Stimulated activated naive CD8-positive, alpha-beta T cell treated with anti-CD3 and anti-CD28 coated beads, Interleukin-15, Interleukin-2, amounts not matched to agents 100 U/mL and 50 U/mL, for 24 hours (primary cell): ENCODE results near the gene HLA-DOA.

Source experiments
- ATAC-seq: fragments of 150-1000 bp; cut with Tn5 transposase; one replicate; pipeline ENCODE4 v1.10.0; 2021
- DNase-seq: peaks from one replicate; pipeline ENCODE4 v3.0.0; 2021

The HLA-DOA gene

GRCh38 chr6:32962213-32962826, 47.1 kb downstream of the HLA-DOA start:
- no peak for ATAC-seq
- no peak for DNase-seq

GRCh38 chr6:32960563-32960962, 48.8 kb downstream of the HLA-DOA start:
- ATAC-seq (no peak), DNase-seq (no peak)

GRCh38 chr6:32956176-32956575, 53.2 kb downstream of the HLA-DOA start:
- DNase-seq, result no peak
- ATAC-seq, result no peak

- DNase-seq (peak; percentile 39), ATAC-seq (peak; percentile 22)
These were observed 54.2 kb downstream of the HLA-DOA start for GRCh38 chr6:32954986-32955802.

- ATAC-seq, result no peak
- no peak for DNase-seq
These were observed 55.1 kb downstream of the HLA-DOA start for GRCh38 chr6:32954267-32954666.
